LNCaP clone FGC (cell line): ENCODE results near the gene PAX7.
"Not testable (repeated sequence)": the region's sequence is repeated elsewhere in the genome, so short reads cannot be mapped to it uniquely, and the experiment has no call there.

ENCODE experiments used
- DNase-seq: peaks from one replicate; pipeline ENCODE4 v3.0.0-alpha.2; 2011; ENCODE audit warnings: low read depth
- H3K4me3 ChIP-seq: 2 replicates; pipeline ENCODE4 v1.5.1; 2011; ENCODE audit warnings: mild to moderate bottlenecking, low read depth, low read length, control low read depth
- TF ChIP-seq, protein P1 (sequence below): IDR thresholded peaks from 2 replicates; pipeline ENCODE4 v1.5.1; 2012; ENCODE audit warnings: mild to moderate bottlenecking; ENCODE audit not compliant: control insufficient read depth, insufficient read depth; ENCODE audit errors: extremely low read depth

The PAX7 gene

DNA sequence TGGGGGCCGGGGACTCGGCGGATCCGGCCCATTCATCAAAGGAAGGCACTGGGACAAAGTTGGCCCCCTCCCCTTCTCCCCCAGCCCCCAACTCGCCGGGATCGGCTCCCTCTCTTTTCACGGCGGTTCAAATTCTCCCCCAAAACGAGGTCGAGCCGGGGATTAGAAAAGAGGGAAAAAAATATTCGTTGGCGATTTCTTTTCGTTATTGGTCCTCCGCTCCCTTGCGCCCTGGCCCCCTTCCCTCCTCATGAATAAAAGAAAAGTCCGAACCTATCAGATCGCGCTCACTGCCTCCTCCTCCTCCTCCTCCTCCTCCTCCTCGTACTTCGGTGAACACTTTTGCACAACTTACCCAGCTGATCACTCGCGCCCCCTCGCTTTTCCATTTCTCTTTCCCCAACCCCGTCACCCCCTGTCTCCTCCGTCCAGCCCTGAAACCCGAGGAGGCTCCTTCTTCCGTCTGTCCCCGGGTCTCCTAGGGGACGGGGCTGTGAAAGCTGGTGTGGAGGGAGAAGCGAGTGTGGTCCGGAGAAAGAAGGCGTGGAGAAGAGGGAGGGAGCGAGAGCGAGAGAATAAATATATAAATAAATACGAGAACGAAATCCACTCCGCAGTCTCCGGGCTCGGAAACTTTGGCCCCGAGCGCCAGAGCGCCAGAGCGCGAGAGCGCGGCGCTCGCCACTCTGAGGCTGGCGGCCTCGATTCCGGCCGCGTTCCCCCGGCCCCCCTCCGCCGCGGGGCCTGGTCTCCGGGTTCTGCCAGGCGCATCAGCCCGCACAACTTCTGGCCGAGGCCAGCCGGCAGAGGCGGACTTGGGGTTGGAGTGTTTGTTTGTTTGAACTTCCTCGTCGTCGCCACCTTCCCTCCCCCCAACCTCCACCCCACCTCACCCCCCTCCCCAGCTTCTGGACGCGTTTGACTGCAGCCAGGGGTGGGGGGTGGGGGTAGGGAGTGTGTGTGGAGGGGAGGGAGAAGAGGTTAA is at the start of gene PAX7:
PAX7 (plus strand) TSS at position 336 of the 985 bp plus-strand sequence. CDS start 758 bp downstream, outside the sequence.
- no peak for DNase-seq
- TF ChIP-seq, protein P1, sequence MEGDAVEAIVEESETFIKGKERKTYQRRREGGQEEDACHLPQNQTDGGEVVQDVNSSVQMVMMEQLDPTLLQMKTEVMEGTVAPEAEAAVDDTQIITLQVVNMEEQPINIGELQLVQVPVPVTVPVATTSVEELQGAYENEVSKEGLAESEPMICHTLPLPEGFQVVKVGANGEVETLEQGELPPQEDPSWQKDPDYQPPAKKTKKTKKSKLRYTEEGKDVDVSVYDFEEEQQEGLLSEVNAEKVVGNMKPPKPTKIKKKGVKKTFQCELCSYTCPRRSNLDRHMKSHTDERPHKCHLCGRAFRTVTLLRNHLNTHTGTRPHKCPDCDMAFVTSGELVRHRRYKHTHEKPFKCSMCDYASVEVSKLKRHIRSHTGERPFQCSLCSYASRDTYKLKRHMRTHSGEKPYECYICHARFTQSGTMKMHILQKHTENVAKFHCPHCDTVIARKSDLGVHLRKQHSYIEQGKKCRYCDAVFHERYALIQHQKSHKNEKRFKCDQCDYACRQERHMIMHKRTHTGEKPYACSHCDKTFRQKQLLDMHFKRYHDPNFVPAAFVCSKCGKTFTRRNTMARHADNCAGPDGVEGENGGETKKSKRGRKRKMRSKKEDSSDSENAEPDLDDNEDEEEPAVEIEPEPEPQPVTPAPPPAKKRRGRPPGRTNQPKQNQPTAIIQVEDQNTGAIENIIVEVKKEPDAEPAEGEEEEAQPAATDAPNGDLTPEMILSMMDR, result no peak
- H3K4me3 ChIP-seq, result 0 out of 2 replicates have a peak within 1 kb of the TSS, but pooled peaks have one; percentile 9

DNA sequence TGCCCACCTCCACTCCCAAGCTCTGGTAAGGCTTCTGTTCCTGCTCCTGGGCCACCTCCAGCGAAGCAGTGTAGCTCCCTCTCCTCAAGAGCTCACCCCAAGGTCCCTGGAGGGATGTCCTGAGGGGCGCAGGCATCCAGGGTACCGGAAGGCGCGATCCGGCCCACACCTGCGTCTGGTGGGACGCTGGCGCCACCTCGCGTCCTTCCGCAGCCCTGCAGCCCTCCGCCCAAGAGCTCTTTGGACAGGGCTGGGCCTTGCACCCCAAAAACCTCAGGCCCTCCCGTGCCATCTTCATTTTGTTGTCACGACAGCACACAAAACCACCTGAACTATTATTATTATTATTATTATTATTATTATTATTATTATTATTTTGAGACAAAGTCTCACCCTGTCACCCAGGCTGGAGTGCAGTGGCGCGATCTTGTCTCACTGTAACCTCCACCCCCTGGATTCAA is 49.2 kb upstream of the PAX7 start:
- DNase-seq, result no peak

DNA sequence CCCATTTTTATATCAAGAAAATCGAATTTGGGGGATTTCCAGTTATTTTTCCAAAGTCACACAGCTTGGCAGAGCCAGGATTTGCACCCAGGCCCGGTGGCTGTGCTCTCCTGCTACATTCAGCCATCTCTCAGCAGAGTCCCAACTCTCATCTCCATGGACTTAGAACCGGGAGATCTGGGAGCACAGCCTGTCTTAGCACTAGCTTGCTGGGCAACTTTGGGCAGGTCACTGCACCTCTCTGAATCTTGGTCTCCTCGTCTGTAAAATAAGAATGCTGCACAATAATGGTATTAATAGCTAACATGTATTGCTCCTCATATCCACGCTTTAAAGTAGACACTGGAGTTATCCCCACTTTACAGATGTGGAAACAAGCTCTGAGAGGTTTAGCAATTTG is 47.8 kb upstream of the PAX7 start:
- TF ChIP-seq, protein P1, result no peak
- DNase-seq, result no peak
- H3K4me3 ChIP-seq, result no peak overlapping the region

More for the DNA sequence above, 49.2 kb upstream of the PAX7 start:
- no peak overlapping the region for H3K4me3 ChIP-seq
- TF ChIP-seq, protein P1, result peak; percentile 86

DNA sequence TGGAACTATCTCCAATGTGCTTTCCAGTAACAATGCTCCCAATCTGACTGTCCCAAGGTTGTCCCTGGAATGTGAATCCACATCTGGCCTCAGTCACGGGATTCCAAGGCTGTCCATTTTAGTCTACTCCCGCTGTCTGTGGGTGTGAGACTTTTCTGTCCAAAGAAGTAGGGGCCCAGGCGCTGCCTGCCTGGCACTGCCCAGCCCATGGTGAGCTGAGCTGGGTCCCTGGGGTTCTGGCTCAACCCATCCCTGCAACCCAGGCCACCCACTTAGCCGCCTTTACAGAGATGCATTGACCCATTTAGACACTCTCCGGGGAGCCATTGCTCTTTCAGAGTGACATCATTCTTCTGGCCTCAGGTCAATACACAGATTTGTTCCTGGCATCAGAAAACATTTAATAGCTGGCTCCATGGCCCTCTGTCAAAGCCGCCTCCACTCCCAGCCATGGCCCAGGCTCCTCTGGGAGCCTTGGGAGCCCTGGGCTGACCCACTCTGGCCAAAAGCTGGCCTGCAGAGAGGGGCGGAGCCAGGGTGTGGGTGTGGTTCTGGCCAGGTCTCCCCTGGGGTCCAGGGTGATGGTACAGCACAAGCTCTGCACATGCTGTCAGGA is 47.2 kb upstream of the PAX7 start:
- DNase-seq, result no peak
- TF ChIP-seq, protein P1, result no peak
- H3K4me3 ChIP-seq, result no peak overlapping the region

DNA sequence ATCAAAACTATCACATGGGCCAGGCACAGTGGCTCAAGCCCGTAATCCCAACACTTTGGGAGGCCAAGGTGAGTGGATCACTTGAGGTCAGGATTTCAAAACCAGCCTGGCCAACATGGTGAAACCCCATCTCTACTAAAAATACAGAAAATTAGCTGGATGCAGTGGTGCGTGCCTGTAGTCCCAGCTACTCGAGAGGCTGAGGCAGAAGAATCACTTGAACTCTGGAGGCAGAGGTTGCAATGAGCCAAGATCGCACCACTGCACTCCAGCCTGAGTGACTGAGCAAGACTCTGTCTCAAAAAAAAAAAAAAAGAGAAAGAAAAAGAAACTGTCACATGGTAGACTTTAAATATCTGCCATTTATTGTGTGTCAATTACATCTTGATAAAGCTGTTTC is 44.6 kb upstream of the PAX7 start:
- not testable (repeated sequence) for DNase-seq, H3K4me3 ChIP-seq

DNA sequence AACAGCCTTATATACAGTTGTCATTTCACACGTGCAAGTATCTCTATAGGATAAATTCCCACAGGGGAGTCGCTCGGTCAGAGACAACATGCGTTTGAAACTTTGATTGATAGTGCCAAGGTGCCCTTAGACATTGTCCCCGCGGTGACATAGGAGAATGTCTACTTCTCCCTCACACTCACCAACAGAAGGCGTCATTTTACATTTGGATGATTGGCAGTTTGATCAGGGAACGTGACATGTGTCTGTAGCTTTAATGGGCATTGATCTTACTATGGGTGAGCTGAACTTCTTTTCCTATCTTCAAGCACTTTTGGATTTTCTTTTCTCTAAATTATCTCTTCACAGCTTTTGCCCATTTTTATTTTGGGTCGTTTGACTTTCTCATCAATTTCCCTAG is 42.6 kb upstream of the PAX7 start:
- TF ChIP-seq, protein P1, result no peak
- H3K4me3 ChIP-seq, result no peak overlapping the region
- DNase-seq, result no peak

DNA sequence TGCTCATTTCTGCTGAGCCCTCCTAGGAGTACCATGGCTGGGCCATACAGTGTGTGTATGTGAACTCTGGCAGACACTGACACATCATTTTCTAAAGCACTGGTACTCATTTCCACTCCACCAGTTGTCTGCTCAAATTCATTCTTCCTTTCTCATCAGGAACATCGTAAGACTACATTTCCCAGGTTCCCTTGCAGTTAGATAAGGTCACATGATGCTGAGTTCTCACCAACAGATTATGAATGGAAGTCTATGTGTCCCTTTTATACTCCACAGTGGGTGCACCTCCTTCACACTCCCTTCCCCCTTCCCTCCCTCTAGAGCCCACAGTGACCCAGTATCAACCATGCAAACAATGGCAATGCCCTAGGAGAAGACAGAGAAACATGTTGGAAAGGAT is 38.3 kb upstream of the PAX7 start:
- TF ChIP-seq, protein P1, result no peak
- DNase-seq, result no peak

More for the DNA sequence above, 38.3 kb upstream of the PAX7 start:
- no peak overlapping the region for H3K4me3 ChIP-seq
